HG03064 (cell line): ENCODE data around the gene GALNTL6.
"Not testable (repeated sequence)": the region's sequence is repeated elsewhere in the genome, so short reads cannot be mapped to it uniquely, and the experiment has no call there.

ENCODE experiments used
- ATAC-seq: cut with Tn5 transposase; IDR thresholded peaks from one replicate; pipeline ENCODE4 v1.9.1; 2021; ENCODE audit warnings: low read depth; ENCODE audit not compliant: unreplicated experiment

Gene GALNTL6

DNA sequence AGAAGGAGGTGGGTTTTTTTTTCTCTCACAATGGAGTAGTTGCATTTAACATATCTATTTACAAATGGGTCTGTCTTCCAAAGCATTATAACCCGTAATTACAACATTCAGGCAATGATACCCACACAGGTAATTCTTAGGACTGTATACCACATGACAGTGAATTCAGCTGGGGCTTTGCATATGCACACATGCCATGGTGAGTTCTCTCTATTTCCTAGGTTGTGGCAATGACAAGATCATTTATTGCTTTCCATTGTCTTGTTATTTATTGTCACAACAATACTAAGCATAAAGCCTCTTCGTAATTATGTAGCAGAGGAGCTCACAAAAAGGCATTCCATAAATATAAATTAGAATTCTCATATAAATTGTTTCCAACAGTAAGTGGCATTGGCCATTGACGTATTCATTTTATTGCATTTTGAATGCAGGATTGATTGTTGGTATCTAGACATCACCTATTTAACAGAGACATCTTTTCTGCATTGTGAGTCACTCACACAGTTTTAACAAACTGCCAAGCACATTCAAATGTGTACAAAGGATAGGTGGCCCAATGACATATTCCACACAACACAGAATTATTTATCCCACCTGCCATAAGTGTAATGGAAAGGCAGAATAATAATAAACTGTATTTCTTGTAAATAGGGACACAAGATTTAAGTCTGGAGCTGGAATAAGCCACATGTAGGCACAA is 964.7 kb downstream of the GALNTL6 start:
- no peak for ATAC-seq

- ATAC-seq = no peak
These were observed 965.4 kb downstream of the GALNTL6 start for GRCh38 chr4:172778583-172778982.

- no peak for ATAC-seq
These were observed 967.4 kb downstream of the GALNTL6 start for GRCh38 chr4:172780566-172781081.

DNA sequence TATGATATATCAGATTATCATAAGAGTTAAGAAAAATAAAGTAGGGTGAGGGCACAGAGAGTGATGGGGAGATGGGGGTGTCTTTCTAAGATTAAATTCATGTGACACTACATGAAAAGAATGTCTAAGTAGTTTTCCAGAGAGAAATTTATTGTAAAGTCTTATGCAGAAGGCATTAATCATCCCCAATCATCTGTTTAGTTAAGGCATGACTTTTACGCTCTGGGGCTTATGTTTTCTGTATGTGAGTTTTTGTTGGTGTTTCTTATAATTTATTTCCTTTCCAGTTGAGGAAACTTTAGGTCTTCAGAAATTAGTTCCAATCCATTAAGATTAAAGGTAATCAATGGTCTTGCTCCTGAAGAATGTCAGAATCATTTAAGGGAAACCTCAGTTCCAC is 972.4 kb downstream of the GALNTL6 start:
- ATAC-seq = no peak

DNA sequence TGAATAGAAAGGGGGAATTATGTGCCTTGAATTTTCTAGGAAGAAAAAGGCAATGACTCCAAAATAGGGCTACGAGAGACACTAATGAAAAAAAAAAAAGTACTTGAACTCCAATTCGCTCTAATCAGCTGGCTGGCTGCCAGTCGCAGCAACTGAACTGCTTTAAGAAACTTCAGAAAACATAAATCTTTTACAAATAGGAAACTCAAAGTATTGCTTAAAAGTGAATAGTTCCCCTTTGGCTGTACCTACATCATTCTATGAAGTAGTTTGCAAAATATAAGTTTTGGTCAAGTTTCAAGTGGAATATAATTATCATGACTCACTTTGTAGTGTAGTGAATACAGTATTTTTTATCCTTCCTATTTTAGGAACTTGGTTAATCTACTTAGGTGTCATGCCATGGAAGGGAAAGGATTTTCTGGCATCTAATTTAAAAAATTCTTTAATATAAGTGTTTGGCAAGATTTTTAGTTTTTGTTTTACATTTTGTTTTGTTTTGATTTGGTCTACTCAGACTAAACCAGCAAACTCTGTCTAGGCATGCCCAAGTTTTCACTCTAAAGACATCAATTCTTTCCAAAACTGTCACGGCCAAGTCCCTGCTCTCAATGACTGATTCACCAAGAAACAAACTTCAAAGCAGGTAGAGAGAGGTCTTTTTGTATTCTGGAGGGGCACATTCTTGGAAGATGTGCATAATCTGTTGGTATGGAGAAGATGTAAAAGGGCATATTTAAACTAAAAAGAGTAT is 973.0 kb downstream of the GALNTL6 start:
- ATAC-seq = no peak

- ATAC-seq = no peak
These were observed 973.9 kb downstream of the GALNTL6 start for GRCh38 chr4:172787111-172787510.

- no peak for ATAC-seq
These were observed 978.6 kb downstream of the GALNTL6 start for GRCh38 chr4:172791841-172792240.

GRCh38 chr4:172793565-172794306 is 980.5 kb downstream of the GALNTL6 start:
- no peak for ATAC-seq

GRCh38 chr4:172794307-172794703 is 981.1 kb downstream of the GALNTL6 start:
- ATAC-seq = no peak

DNA sequence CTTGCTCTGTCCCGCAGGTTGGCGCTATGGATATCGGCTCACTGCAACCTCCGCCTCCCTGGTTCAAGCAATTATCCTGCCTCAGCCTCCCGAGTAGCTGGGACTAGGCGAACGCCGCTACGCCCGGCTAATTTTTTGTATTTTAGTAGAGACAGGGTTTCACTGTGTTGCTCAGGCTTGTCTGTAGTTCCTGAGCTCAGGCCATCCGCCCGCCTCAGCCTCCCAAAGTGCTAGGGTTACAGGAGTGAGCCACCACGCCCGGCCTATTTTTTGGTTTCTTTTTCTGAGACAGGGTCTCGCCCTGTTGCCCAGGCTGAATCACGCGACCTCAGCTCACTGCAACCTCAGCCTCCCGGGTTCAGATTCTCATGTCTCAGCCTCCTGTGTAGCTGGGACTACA is 984.1 kb downstream of the GALNTL6 start:
- not testable (repeated sequence) for ATAC-seq

DNA sequence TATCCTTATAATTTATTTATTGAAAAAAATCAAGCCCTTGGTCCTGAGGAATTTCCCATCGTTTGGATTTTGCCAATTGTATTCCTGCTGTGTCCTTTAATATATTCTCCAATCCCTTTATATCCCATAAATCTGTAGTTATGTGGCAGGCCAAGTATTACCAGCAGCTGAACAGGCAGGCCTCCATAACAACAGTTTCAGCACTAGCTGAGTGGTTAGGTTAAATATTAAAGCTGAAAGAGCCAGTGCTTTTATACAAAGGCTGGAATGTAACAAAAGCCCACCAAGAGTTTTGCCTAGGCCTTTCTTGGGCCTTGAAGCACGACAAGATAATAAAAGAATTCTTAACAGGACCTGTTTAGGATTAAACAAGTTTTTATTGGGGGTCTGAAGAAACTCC is 988.8 kb downstream of the GALNTL6 start:
- ATAC-seq = no peak

DNA sequence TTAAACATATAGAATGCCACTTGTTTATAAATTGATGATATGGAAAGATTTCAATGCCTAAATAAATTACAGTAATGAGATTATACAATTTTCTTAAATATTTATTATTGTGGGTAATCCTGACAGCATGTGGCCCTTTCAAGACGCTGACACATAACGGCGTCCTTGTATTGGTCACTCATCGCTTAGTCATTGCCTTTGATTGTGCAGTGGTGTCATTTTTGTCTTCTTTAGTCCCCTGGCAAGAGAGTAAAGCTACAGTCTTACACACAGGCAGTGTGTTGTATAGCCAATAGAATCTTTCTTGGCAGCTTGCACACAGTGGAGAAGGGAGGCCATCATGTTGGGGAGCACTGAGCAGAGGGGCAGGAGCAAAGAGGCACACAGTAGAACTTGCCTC is 993.6 kb downstream of the GALNTL6 start:
- no peak for ATAC-seq

DNA sequence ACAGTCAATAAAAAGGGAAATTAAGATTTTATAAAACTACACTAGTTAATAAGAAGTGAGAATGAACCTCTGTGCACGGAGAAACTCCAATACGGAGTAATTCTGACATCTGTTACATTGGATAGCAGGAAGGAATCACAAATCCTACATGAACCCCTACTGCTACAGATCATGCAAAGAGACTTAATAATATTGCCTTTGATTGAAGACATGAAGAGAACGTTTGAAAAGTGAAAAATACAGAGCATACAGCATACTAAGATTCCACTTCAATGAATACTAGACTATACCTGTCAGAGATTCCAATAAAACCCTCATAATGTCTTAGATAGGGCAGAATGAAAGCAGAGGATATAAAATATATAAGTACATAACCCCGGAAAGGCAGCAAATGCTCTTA is 995.0 kb downstream of the GALNTL6 start:
- no peak for ATAC-seq

- no peak for ATAC-seq
These were observed 996.1 kb downstream of the GALNTL6 start for GRCh38 chr4:172809319-172809718.

GRCh38 chr4:172813359-172813923 is 1000.2 kb downstream of the GALNTL6 start:
- peak; percentile 84 for ATAC-seq

DNA sequence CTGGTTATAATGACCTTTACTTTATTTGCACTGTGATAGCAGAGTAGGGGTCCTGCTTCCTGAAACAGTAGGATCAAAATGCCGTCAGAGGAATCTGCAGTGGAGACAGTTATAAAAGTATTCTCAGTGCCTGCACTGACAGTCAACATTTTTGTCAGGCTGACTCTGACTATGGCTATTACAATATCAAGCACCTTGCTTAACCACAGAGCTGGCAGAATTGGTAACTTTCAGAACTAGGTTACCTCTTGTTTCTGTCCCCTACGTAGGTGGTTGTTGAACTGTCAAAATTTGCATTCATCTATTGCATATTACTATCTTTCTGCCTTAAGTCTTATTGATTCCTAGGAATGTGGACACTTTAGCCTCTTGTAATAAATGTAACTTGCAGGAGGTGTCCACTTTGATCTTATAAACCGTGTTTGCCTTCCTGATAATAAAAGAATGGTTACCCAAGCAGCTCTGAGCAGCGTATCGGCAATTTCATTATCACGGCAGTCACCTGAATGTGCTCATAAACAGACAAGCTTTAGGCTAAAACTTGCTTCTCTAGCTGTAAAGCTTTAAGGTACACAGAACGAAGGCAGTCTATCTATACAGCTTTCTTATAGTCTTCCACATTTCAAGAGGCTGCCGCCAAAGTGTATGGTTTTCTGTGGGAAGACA is 1002.4 kb downstream of the GALNTL6 start:
- no peak for ATAC-seq

GRCh38 chr4:172818901-172819300 is 1005.7 kb downstream of the GALNTL6 start:
- ATAC-seq = no peak

DNA sequence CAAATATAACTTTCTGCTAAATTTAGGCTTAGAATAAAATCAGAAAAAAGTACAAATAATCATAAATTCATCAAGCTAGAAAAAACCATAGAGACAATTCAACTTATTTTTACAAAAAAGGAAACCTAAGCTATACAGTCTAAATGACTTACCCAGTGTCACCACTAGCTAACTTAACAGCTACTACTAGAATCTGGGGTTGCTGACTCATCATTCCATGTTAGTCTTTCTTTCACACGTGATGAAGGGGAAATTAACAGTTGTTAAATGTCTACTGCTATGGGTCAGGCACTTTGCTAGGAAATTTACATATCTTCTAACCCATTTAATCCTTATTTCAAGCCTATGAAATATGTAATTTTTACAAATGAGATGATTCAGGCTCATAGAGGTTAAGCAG is 1006.1 kb downstream of the GALNTL6 start:
- ATAC-seq = no peak

DNA sequence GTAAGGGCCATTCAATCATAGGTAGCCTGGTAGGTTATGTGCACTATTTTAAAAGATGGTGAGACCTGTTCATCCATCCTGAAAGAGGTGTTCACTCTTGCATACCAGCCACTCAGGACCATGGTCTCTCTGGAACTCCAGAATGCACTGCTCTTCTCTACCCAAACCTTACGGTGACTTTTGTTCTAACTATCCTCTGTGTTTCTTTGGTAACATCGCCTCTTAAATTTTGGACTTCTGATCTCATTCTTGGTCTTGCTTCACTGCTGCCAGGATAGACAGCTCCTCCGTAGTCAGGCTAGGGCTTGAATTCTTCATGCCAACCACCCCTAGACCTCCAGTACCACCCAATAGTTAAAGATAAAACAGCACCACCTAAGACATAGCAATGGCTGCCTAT is 1009.1 kb downstream of the GALNTL6 start:
- ATAC-seq = no peak

GRCh38 chr4:172826346-172826745 is 1013.1 kb downstream of the GALNTL6 start:
- no peak for ATAC-seq
